WTC11 (cell line): Measurements from ENCODE around the gene SPINT2. TPM values are rescaled to one million over a fixed set of nuclear protein-coding genes. Genes with fewer than 3 reads are reported as not detected.

Source experiments
- ATAC-seq: fragments of 200-7000 bp; cut with Tn5 transposase; 2 replicates; pipeline ENCODE4 v1.10.0; 2021; ENCODE audit warnings: mild to moderate bottlenecking, moderate library complexity
- CTCF ChIA-PET: fragments of 300-600 bp; sonication (Branson Sonifier 250); formaldehyde crosslinking; loops from one replicate; lab custom pipeline; 2021; ENCODE audit warnings: antibody characterized with exemption; lab: Charles Lee
- POLR2A ChIA-PET: fragments of 350-600 bp; sonication (Branson Sonifier 250); formaldehyde crosslinking; loops from one replicate; lab custom pipeline; 2021; ENCODE audit warnings: antibody characterized with exemption; lab: Charles Lee
- DNase-seq: peaks from one replicate; pipeline ENCODE4 v3.0.0; 2021; ENCODE audit warnings: low spot score
- H3K27ac Mint-ChIP-seq: 2 replicates; pipeline ENCODE4 v1.8.0; 2021; ENCODE audit warnings: mixed read lengths
- H3K27me3 Mint-ChIP-seq: 2 replicates; pipeline ENCODE4 v1.8.0; 2021; ENCODE audit warnings: low read depth, mild to moderate bottlenecking, moderate library complexity, mixed read lengths
- H3K36me3 Mint-ChIP-seq: 2 replicates; pipeline ENCODE4 v1.8.0; 2021; ENCODE audit warnings: mixed read lengths
- H3K4me1 Mint-ChIP-seq: 2 replicates; pipeline ENCODE4 v1.8.0; 2022; ENCODE audit warnings: mixed read lengths
- H3K4me3 Mint-ChIP-seq: 2 replicates; pipeline ENCODE4 v1.8.0; 2021; ENCODE audit warnings: mild to moderate bottlenecking, moderate library complexity, mixed read lengths
- H3K9me3 Mint-ChIP-seq: 2 replicates; pipeline ENCODE4 v1.8.0; 2021; ENCODE audit warnings: mixed read lengths
- CREB1 ChIP-seq: sonication (generic); formaldehyde crosslinking; IDR thresholded peaks from 2 replicates; pipeline ENCODE4 v1.8.0; 2023; ENCODE audit warnings: mild to moderate bottlenecking, missing genetic modification reagents
- ELF4 ChIP-seq: sonication (generic); formaldehyde crosslinking; IDR thresholded peaks from 2 replicates; pipeline ENCODE4 v1.8.1; 2022; ENCODE audit warnings: low read depth, mild to moderate bottlenecking, moderate library complexity, missing genetic modification reagents
- ESRRA ChIP-seq: sonication (generic); formaldehyde crosslinking; IDR thresholded peaks from 2 replicates; pipeline ENCODE4 v1.8.1; 2022; ENCODE audit warnings: mild to moderate bottlenecking, missing genetic modification reagents, borderline replicate concordance
- FOXJ3 ChIP-seq: sonication (generic); formaldehyde crosslinking; IDR thresholded peaks from 2 replicates; pipeline ENCODE4 v1.9.0; 2021; ENCODE audit warnings: missing genetic modification reagents, mild to moderate bottlenecking, borderline replicate concordance
- FOXP1 ChIP-seq: sonication (generic); formaldehyde crosslinking; IDR thresholded peaks from 2 replicates; pipeline ENCODE4 v1.8.0; 2022; ENCODE audit warnings: missing genetic modification reagents, mild to moderate bottlenecking, moderate library complexity, borderline replicate concordance
- IRF2 ChIP-seq: sonication (generic); formaldehyde crosslinking; IDR thresholded peaks from 2 replicates; pipeline ENCODE4 v1.8.0; 2022; ENCODE audit warnings: low read depth, missing genetic modification reagents, borderline replicate concordance
- JUN ChIP-seq: sonication (generic); formaldehyde crosslinking; IDR thresholded peaks from 2 replicates; pipeline ENCODE4 v1.8.0; 2023; ENCODE audit warnings: mild to moderate bottlenecking, missing genetic modification reagents
- KAT7 ChIP-seq: sonication (generic); formaldehyde crosslinking; IDR thresholded peaks from 2 replicates; pipeline ENCODE4 v1.8.1; 2023; ENCODE audit warnings: missing genetic modification reagents, mild to moderate bottlenecking, borderline replicate concordance
- NFATC4 ChIP-seq: fragments of 250-450 bp; sonication (Bioruptor Pico); IDR thresholded peaks from 2 replicates; pipeline ENCODE4 v1.9.0; 2021; ENCODE audit warnings: mild to moderate bottlenecking
- NR3C1 ChIP-seq: sonication (generic); formaldehyde crosslinking; conservative IDR thresholded peaks from 2 replicates; pipeline ENCODE4 v1.8.1; 2023; ENCODE audit warnings: low read depth, mild to moderate bottlenecking, missing genetic modification reagents
- OVOL2 ChIP-seq: fragments of 250-450 bp; sonication (Bioruptor Pico); IDR thresholded peaks from 2 replicates; pipeline ENCODE4 v1.9.0; 2021; ENCODE audit warnings: mild to moderate bottlenecking, borderline replicate concordance
- PRRX2 ChIP-seq: fragments of 250-450 bp; sonication (Bioruptor Pico); IDR thresholded peaks from 2 replicates; pipeline ENCODE4 v1.8.0; 2021; ENCODE audit warnings: mild to moderate bottlenecking
- SOX15 ChIP-seq: fragments of 250-450 bp; sonication (Bioruptor Pico); IDR thresholded peaks from 2 replicates; pipeline ENCODE4 v1.9.0; 2021; ENCODE audit warnings: mild to moderate bottlenecking
- SP1 ChIP-seq: sonication (generic); formaldehyde crosslinking; conservative IDR thresholded peaks from 2 replicates; pipeline ENCODE4 v1.8.1; 2022; ENCODE audit warnings: missing genetic modification reagents
- TCF7 ChIP-seq: sonication (generic); formaldehyde crosslinking; IDR thresholded peaks from 2 replicates; pipeline ENCODE4 v1.8.0; 2022; ENCODE audit warnings: mild to moderate bottlenecking, low read depth, missing genetic modification reagents, moderate library complexity
- ZNF138 ChIP-seq: sonication (generic); formaldehyde crosslinking; conservative IDR thresholded peaks from 2 replicates; pipeline ENCODE4 v1.8.1; 2022; ENCODE audit warnings: mild to moderate bottlenecking, moderate library complexity, missing genetic modification reagents
- ZNF317 ChIP-seq: sonication (generic); formaldehyde crosslinking; IDR thresholded peaks from 2 replicates; pipeline ENCODE4 v1.8.1; 2023; ENCODE audit warnings: low read depth, mild to moderate bottlenecking, moderate library complexity, missing genetic modification reagents, borderline replicate concordance
- ZNF423 ChIP-seq: fragments of 250-450 bp; sonication (Bioruptor Pico); IDR thresholded peaks from 2 replicates; pipeline ENCODE4 v2.1.2; 2022; ENCODE audit warnings: mild to moderate bottlenecking, moderate library complexity
- total RNA-seq: library from RNA; stranded (reverse); gene quantifications from 3 replicates; pipeline ENCODE4 v1.2.3, GENCODE V29; 2021
- TF ChIP-seq, protein P1 (sequence below): sonication (generic); formaldehyde crosslinking; IDR thresholded peaks from 2 replicates; pipeline ENCODE4 v1.8.0; 2023; ENCODE audit warnings: missing genetic modification reagents, mild to moderate bottlenecking, borderline replicate concordance
- TF ChIP-seq, protein P2 (sequence below): sonication (generic); formaldehyde crosslinking; IDR thresholded peaks from 2 replicates; pipeline ENCODE4 v1.8.1; 2022; ENCODE audit warnings: low read depth, mild to moderate bottlenecking, moderate library complexity, missing genetic modification reagents, borderline replicate concordance
- TF ChIP-seq, protein P3 (sequence below): fragments of 250-450 bp; sonication (Bioruptor Pico); IDR thresholded peaks from 2 replicates; pipeline ENCODE4 v2.1.2; 2022; ENCODE audit warnings: mild to moderate bottlenecking, moderate library complexity
- TF ChIP-seq, protein P4 (sequence below): sonication (generic); formaldehyde crosslinking; IDR thresholded peaks from 2 replicates; pipeline ENCODE4 v1.8.0; 2022; ENCODE audit warnings: mild to moderate bottlenecking, missing genetic modification reagents
- TF ChIP-seq, protein P5 (sequence below): sonication (generic); formaldehyde crosslinking; IDR thresholded peaks from 2 replicates; pipeline ENCODE4 v1.8.1; 2023; ENCODE audit warnings: mild to moderate bottlenecking, missing genetic modification reagents

SPINT2 gene
- total RNA-seq, 1 experiment from 2014 or later = 335 TPM

DNA sequence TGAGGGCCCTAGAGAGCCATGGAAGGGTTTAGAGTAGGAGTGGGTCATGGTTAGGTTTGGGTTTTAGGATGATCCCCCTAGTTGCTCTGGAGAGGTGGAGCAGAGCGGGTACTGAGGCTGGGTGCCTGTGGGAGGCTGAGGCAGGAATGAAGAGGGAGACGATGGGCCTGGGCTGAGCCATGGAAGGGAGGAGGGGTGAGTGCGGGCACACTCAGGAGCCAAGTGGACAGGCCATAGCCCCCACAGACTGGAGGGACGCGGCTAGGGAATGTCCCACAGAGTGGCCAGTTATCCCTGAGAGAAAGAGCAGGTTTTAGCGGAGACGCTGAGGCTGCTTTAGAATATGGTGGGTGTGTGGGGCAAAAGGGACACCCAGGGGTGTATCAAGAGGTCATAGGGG, 65.3 kb downstream of the SPINT2 start:
- CTCF ChIA-PET = no interaction called here
- Mint-ChIP-seq H3K27ac (no peak overlapping the region), H3K4me3 (no peak overlapping the region)

DNA sequence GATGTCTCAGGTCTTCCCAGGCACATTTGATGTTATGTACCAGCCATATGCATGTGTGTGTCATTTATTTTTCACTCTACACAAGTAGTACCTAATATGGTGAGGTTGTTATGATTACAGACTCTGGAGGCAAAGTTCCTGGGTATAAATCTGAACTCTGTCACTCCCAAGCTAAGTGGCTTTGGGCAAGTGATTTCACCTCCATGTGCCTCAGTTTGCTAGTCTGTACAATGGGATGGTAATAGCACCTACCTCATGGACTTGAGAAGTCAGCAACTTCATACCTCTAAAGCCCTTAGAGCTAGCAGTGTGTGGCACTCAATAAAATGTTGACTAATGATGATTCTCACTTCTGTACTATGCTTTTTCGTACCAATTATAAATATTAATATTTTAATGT, 67.4 kb downstream of the SPINT2 start:
- DNase-seq (no peak), ATAC-seq (no peak)
- TF ChIP-seq, protein P1, sequence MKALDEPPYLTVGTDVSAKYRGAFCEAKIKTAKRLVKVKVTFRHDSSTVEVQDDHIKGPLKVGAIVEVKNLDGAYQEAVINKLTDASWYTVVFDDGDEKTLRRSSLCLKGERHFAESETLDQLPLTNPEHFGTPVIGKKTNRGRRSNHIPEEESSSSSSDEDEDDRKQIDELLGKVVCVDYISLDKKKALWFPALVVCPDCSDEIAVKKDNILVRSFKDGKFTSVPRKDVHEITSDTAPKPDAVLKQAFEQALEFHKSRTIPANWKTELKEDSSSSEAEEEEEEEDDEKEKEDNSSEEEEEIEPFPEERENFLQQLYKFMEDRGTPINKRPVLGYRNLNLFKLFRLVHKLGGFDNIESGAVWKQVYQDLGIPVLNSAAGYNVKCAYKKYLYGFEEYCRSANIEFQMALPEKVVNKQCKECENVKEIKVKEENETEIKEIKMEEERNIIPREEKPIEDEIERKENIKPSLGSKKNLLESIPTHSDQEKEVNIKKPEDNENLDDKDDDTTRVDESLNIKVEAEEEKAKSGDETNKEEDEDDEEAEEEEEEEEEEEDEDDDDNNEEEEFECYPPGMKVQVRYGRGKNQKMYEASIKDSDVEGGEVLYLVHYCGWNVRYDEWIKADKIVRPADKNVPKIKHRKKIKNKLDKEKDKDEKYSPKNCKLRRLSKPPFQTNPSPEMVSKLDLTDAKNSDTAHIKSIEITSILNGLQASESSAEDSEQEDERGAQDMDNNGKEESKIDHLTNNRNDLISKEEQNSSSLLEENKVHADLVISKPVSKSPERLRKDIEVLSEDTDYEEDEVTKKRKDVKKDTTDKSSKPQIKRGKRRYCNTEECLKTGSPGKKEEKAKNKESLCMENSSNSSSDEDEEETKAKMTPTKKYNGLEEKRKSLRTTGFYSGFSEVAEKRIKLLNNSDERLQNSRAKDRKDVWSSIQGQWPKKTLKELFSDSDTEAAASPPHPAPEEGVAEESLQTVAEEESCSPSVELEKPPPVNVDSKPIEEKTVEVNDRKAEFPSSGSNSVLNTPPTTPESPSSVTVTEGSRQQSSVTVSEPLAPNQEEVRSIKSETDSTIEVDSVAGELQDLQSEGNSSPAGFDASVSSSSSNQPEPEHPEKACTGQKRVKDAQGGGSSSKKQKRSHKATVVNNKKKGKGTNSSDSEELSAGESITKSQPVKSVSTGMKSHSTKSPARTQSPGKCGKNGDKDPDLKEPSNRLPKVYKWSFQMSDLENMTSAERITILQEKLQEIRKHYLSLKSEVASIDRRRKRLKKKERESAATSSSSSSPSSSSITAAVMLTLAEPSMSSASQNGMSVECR (CRISPR knock-in tag) = no peak
- TF ChIP-seq ZNF423 (CRISPR knock-in tag) = no peak
- TF ChIP-seq PRRX2 = no peak
- TF ChIP-seq, protein P2, sequence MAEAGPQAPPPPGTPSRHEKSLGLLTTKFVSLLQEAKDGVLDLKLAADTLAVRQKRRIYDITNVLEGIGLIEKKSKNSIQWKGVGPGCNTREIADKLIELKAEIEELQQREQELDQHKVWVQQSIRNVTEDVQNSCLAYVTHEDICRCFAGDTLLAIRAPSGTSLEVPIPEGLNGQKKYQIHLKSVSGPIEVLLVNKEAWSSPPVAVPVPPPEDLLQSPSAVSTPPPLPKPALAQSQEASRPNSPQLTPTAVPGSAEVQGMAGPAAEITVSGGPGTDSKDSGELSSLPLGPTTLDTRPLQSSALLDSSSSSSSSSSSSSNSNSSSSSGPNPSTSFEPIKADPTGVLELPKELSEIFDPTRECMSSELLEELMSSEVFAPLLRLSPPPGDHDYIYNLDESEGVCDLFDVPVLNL (CRISPR knock-in tag) = no peak
- TF ChIP-seq SOX15 (CRISPR knock-in tag) = no peak
- no peak for TF ChIP-seq IRF2 (CRISPR knock-in tag)
- Mint-ChIP-seq H3K4me3 (no peak overlapping the region), H3K9me3 (no peaks in the 10 kb centered on the region), H3K27me3 (no peaks in the 10 kb centered on the region), H3K36me3 (peaks cover 12% of the 10 kb centered on the region), H3K27ac (no peak overlapping the region), H3K4me1 (no peaks in the 10 kb centered on the region)
- ChIA-PET CTCF (no interaction called here), POLR2A (no interaction called here)

More for the DNA sequence above, 65.3 kb downstream of the SPINT2 start:
- Mint-ChIP-seq H3K4me1 (no peaks in the 10 kb centered on the region), H3K36me3 (peaks cover 12% of the 10 kb centered on the region), H3K27me3 (no peaks in the 10 kb centered on the region), H3K9me3 (no peaks in the 10 kb centered on the region)
- POLR2A ChIA-PET = no interaction called here
- no peak for TF ChIP-seq TCF7 (CRISPR knock-in tag)
- TF ChIP-seq NFATC4 (CRISPR knock-in tag) = no peak
- TF ChIP-seq ESRRA (CRISPR knock-in tag) = no peak
- no peak for TF ChIP-seq NR3C1
- no peak for TF ChIP-seq FOXJ3 (CRISPR knock-in tag)
- TF ChIP-seq, protein P3, sequence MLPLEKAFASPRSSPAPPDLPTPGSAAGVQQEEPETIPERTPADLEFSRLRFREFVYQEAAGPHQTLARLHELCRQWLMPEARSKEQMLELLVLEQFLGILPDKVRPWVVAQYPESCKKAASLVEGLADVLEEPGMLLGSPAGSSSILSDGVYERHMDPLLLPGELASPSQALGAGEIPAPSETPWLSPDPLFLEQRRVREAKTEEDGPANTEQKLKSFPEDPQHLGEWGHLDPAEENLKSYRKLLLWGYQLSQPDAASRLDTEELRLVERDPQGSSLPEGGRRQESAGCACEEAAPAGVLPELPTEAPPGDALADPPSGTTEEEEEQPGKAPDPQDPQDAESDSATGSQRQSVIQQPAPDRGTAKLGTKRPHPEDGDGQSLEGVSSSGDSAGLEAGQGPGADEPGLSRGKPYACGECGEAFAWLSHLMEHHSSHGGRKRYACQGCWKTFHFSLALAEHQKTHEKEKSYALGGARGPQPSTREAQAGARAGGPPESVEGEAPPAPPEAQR (CRISPR knock-in tag) = no peak
- TF ChIP-seq ELF4 (CRISPR knock-in tag) = no peak
- no peak for TF ChIP-seq KAT7
- TF ChIP-seq IRF2 (CRISPR knock-in tag) = no peak
- TF ChIP-seq SP1 (CRISPR knock-in tag) = no peak
- TF ChIP-seq, protein P4, sequence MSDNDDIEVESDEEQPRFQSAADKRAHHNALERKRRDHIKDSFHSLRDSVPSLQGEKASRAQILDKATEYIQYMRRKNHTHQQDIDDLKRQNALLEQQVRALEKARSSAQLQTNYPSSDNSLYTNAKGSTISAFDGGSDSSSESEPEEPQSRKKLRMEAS (CRISPR knock-in tag) = no peak
- no peak for TF ChIP-seq OVOL2 (CRISPR knock-in tag)
- no peak for TF ChIP-seq JUN (CRISPR knock-in tag)
- no peak for TF ChIP-seq ZNF138 (CRISPR knock-in tag)
- TF ChIP-seq, protein P5, sequence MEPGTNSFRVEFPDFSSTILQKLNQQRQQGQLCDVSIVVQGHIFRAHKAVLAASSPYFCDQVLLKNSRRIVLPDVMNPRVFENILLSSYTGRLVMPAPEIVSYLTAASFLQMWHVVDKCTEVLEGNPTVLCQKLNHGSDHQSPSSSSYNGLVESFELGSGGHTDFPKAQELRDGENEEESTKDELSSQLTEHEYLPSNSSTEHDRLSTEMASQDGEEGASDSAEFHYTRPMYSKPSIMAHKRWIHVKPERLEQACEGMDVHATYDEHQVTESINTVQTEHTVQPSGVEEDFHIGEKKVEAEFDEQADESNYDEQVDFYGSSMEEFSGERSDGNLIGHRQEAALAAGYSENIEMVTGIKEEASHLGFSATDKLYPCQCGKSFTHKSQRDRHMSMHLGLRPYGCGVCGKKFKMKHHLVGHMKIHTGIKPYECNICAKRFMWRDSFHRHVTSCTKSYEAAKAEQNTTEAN (CRISPR knock-in tag) = no peak
- TF ChIP-seq ZNF317 (CRISPR knock-in tag) = no peak
- no peak for TF ChIP-seq CREB1 (CRISPR knock-in tag)
- no peak for TF ChIP-seq FOXP1 (CRISPR knock-in tag)
- DNase-seq (no peak), ATAC-seq (no peak)
